GM18870 (cell line): ENCODE measurements around the gene ZNF318.
"Not testable (repeated sequence)": the region's sequence is repeated elsewhere in the genome, so short reads cannot be mapped to it uniquely, and the experiment has no call there.

Experiments
- ATAC-seq: cut with Tn5 transposase; IDR thresholded peaks from one replicate; pipeline ENCODE4 v1.9.1; 2021; ENCODE audit warnings: moderate library complexity; ENCODE audit not compliant: unreplicated experiment

The ZNF318 gene

DNA sequence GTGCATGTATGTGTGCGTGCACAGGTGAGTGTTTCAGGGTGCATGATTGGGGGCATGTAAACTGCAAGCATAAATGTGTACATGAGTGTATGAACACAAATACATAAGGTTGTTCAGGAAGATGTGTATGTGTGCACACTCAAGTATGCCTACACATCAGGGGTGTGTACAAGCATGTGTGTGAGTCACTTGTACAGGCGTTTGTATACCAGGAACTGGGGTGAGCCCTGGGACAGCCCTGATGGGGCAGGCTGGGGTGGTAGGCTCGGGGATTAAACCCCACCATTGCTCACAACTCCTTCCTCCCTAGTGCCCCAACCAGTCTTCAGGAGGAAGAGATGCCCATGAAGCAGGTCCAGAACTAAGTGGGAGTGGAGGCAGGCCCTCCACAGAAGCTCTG lies 65.1 kb downstream of the ZNF318 start:
- ATAC-seq = no peak

DNA sequence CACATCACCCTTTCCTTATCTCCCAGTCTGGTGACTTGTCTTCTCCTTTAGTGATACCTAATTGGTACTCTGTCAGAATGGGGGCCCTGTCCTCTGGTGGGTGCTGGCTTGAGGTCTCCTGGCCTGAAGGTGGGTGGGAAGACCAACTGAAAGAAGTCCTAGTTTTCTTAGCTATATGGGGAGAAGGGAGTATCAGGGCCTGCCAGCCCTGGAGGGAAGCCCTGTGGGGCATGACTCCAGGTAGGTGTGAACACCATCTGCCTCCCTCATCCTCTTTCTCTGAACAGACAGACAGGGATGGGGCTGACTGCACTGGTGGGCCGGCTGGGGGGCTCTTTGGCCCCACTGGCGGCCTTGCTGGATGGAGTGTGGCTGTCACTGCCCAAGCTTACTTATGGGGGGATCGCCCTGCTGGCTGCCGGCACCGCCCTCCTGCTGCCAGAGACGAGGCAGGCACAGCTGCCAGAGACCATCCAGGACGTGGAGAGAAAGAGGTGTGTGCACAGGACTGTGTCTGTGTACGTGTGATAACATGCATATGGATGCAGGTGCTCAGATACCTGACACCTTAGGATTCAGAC lies 65.6 kb downstream of the ZNF318 start:
- no peak for ATAC-seq

DNA sequence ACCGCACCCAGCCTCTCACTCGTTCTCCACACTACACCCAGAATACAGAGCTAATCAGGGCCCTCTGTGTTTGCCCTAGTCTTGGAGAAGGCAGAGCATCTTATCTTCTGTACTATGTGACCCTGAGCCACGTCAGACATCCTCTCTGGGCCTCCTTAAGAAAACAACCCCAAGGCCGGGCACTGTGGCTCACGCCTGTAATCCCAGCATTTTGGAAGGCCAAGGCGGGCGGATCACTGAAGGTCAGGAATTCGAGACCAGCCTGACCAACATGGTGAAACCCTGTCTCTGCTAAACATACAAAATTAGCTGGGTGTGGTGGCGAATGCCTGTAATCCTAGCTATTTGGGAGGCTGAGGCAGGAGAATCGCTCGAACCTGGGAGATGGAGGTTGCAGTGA lies 66.4 kb downstream of the ZNF318 start:
- not testable (repeated sequence) for ATAC-seq

DNA sequence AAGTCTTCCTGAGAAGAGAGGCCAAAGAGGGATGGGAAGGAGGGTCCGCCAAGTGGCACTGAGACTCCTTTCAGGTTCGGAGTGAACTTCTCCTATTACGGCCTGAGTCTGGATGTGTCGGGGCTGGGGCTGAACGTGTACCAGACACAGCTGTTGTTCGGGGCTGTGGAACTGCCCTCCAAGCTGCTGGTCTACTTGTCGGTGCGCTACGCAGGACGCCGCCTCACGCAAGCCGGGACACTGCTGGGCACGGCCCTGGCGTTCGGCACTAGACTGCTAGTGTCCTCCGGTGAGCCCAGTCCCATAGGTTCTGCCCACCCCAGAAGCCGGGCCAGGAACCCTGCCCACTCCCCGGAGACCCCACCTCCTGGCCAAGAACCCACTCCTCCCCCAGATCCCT lies 67.3 kb downstream of the ZNF318 start:
- no peak for ATAC-seq

DNA sequence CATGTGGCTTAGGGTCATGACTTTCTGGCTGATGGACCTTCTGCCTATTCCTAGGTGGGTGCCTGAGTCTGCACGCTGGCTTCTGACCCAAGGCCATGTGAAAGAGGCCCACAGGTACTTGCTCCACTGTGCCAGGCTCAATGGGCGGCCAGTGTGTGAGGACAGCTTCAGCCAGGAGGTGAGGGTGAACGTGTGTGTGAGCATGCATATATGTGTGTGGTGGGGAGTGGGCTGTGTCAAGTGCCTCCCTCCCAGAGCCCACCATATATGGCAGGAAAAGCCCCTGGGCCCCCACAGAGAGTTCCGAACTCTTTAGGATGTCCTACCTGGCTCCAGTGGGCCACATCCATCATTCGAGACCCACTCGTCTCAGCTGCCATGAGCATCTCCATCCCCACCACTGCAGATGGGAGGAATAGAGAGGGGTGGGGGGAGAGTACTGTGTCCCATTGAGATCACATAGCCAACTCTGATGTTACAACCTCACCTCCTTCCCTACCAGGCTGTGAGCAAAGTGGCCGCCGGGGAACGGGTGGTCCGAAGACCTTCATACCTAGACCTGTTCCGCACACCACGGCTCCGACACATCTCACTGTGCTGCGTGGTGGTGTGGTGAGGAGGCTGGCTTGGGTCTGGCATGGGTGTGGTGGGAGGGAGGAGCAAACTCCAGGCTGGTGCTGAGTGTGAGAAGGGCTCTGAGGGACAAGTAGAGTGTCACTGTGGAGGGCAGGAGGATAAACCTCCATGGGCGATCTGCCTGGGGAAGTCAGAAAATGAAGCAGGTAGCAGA lies 68.2 kb downstream of the ZNF318 start:
- ATAC-seq = no peak

DNA sequence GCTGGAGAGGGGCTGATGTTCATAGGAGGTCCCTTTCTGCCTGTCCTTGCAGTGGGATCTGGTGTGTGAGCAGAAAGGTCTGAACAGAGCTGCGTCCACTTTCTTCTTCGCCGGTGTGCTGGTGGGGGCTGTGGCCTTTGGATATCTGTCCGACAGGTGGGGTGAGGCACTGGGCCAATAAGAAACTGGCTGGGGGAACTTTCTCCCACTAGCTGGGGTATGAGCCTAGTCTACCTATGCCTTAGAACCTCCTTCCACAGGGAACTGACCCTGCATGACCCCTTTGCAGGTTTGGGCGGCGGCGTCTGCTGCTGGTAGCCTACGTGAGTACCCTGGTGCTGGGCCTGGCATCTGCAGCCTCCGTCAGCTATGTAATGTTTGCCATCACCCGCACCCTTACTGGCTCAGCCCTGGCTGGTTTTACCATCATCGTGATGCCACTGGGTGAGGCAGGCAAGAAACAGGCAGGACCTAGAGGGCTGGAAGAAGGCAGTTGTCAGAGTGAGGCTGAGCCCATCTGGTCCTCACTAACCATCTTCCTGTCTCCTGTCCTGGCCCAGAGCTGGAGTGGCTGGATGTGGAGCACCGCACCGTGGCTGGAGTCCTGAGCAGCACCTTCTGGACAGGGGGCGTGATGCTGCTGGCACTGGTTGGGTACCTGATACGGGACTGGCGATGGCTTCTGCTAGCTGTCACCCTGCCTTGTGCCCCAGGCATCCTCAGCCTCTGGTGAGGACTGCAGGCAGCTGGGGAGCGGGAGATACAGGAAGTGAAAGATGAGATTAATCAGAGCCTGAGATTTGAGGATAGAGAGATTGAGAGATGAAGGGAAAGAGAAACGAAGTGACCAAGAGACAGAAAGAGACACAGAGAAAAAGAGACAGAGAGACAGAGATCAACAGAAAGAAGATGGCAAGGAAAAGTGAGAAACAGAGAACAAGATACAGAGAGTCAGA lies 69.8 kb downstream of the ZNF318 start:
- ATAC-seq = no peak

DNA sequence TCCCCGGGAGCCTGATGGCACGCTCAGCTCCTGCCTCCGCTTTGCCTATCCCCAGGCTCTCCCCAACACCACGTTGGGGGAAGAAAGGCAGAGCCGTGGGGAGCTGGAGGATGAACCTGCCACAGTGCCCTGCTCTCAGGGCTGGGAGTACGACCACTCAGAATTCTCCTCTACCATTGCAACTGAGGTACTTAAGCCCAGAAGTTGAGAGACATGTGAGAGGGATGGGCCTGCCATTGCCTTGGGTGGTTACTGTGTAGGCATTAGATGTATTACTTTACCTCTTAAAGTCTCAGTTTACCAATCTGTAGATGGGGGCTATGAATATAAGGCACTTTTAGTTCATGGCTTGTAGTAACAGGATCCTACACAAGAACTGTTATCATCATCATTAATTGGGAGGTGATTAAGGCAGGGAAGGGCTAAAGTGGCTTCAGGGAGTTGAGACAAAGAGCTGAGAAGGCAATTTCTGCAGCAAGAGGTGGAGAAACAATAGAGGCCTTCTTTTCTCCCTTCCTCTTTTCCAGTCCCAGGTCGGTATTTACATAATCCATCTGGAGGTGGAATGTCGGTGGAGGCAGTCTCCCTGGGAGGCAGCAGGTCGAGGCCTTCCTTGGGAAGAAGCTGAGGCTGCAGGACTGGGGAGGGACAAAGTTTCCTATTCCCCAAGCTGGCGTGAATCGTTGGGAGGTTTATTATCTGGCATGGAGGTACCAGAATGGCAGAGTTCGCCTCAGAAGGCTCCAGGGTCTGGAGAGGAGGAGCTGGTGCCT lies 70.7 kb downstream of the ZNF318 start:
- ATAC-seq = no peak

DNA sequence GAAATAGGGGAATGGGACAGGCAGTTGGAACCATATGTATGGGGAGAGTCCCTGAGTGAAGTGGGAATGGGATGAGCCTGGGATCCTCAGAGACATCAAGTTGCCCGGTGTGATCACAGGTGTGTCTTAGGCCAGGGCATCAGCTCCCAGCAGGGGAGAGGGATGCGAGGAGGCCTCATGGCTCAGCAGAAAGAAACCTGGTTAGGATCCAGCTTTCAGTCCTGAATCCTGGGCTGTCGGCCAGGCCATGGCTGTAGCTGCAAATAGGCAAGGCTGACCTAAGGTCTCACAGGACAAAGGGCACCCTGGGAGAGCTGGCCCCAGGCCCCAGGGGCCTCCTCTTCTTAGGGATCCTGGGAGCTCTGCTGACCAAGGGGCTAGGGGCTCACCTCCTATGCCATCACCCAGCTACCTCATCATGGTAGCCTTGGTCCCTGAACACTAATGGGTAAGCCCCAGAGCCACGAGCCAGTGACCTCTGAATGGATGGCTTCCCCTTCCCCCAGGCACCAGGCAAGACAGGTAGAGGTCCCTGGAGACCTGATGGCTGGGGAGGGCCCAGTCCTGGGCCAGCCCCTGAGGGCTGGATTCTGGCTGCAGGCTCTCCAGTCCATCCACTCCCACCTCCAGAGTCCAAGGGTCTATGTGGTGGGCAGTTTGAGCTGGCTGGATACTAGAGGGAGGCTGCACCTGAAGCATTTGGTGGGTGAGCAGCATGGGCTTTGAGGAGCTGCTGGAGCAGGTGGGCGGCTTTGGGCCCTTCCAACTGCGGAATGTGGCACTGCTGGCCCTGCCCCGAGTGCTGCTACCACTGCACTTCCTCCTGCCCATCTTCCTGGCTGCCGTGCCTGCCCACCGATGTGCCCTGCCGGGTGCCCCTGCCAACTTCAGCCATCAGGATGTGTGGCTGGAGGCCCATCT lies 71.5 kb downstream of the ZNF318 start, which contains the start of gene SLC22A7:
SLC22A7 (plus strand) TSS at position 617 of the 921 bp plus-strand sequence; CDS start at position 716, 99 bp downstream.
- ATAC-seq = no peak

DNA sequence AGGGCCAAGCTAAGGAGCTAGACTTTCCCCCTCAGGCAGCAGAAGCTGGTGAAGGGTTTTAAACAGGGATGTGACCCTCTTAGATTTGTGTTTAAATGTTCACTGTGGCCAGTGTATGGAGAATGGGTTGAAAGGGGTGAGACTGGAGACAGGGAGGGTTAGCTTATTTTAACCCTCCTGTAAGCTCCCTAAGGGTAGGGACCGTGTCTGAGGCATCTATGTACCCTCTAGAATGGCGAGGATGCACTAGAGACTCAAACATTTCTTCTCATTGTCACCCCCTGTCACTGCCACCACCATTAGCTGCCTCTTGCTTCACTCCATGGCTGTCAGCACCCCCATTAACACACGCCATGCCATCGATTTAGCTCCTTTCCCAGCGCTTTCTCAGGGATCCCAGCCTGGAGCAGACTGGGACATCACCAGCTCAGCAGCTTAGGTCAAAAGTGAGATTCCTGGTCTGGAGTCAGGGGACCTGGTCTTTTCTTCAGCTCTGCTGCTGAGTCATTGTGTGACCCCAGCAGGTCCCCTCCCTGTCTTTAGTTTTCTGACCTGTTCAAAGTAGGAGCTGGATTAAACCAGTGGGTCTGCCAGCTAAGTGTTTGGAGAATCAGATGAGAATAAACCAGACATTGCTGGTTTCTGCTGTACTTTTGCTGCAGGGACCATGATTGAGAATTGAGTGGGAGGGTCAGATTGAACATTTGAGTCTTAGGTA lies 72.5 kb downstream of the ZNF318 start:
- ATAC-seq = no peak

DNA sequence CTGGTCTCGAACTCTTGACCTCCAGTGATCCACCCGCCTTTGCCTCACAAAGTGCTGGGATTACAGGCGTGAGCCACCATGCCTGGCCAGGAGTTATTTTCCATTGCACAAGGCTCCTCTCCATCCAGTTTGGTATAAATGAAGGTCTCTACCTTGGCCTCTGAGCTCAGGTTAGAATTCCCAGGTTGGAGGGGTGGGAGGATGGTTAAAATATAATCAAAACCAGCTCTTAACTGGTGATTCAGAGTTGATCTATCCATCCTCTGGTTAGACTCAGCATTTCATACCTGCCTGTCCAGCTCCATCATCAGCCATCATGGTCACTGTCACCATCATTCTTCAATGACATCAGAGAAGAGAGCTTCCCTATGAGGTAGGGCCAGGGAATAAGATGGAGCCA lies 74.0 kb downstream of the ZNF318 start:
- no peak for ATAC-seq

DNA sequence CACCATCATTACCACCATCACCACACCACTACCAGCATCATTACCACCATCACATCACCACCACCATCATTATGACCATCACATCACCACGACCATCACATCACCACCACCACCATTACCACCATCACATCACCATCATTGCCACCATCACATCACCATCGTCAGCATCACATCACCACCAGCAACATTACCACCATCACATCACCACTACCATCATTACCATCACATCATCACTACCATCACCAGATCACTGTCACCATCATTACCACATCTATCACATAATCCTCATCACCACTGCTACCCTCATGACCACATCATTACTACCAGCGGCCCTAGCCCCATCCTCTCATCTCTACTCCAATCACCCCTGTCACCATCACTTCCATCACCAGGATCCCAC lies 74.9 kb downstream of the ZNF318 start:
- ATAC-seq = no peak

DNA sequence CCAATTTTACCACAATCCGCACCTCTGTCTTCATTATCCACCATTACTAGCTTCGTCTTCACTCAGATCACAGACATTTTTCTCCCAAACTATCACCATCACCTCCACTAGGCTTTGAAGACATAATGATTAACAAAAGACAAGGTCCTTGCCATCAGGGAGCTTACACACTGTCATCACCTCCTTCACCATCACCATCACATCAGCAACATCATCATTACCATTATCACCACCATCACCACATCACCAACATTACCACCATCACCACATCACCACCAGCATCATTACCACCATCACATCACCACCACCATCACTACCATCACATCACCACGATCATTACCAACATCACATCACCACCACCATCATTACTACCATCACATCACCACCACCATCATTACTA lies 75.7 kb downstream of the ZNF318 start:
- no peak for ATAC-seq

DNA sequence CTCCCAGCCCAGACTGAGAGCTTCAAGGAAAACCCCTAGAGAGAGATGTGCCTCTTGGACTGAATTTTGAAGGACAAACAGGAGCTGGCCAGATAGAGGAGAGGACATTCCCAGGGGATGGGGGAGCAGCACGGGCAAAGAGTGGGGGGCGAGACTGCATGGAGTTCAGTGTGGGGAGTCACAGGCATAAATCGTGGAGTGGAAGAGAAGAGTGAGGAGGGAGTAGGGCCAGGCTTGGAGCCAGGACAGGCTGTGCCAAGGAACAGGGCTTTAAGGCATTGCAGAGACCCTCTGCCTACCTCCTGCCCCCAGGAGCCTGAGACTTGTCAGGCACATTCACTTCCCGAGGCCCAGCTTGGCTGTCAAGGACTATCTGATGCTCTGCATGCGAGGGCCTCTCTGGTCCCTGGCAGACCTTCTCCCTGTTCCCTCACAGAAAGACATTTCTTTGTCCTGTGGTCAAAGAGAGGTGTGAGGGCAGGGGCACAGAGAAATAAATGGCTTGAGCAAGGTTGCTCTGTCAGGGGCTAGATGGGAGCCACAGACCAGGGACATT lies 76.6 kb downstream of the ZNF318 start:
- ATAC-seq = no peak

DNA sequence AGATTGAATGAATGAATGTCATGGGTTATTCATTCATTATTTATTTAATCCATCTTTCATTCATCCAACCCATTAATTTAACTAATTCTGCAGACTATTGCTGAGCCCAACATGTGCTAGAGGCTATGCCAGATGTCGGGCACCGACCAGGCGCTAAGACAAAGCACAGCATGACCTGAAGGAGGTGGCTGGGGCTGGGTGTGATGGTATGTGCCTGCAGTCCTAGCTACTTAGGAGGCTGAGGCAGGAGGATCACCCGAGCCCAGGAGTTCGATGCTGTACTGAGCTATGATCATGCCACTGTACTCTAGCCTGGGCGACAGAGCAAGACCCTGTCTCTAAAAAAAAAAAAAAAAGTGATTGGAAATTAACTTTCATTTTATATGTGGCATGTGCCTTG lies 77.1 kb downstream of the ZNF318 start:
- no peak for ATAC-seq

DNA sequence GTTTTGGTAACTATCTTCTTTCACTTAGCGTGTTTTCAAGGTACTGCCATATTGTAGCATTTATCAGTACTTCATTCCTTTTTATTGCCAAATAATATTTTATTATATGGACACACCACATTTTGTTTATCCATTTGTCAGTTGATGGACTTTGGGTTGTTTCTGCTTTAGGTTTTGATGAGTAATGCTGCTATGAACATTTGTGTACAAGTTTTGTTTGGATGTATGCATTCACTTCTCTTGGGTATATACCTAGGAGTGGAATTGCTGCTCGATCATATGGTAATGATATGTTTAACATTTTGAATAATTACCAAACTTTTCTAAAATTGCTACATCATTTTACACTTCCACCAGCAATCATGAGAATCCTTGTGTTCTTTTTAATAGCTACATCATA lies 77.7 kb downstream of the ZNF318 start:
- ATAC-seq = no peak

DNA sequence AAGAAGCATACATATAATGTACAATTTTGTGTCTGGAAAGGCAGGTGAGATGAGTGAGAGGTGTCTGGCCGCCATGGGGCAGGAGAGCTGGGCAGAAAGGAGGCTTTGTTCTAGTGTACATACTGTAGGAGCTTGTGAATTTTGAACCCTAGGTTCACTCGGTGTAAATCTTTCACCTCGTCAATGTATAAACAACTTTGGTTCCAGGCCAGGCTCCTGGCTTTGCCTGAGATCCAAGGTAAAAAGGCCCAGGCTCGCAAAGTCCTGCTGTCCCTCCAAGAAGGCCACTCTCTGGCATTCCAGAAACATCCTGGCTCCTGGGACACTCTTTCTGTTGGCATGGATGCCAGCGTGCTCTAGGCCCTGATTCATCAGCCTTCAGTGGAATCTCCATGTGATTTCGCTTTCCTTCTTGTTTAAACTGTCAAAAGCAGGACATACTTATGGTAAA lies 78.5 kb downstream of the ZNF318 start:
- no peak for ATAC-seq

DNA sequence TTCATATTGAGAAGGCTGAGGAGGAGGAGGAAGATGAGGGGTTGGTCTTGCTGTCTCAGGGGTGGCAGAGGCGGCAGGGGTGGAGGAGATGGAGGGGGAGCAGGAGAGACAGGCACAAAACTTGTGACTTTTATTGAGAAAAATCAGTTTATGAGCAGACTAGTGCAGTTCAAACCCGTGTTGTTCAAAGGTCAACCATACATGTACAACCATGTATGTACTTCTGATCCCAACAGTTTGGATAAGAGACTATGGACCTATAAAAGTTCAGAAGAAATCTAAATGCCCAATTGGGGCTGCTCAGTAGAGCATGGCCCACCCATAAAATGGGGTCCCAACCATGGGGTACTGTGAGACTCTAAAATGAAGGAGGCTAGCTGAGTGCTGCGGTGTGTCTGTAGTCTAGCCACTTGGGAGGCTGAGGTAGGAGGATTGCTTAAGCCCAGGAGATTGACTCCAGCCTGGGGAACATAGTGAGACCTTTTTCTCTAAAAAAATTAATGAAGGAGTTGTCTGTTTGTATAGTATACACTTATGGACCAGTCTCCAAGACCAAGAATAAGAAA lies 79.0 kb downstream of the ZNF318 start:
- no peak for ATAC-seq
